ENCODE measurements around the gene C1orf232. TPM values are rescaled to one million over a fixed set of nuclear protein-coding genes. Genes with fewer than 3 reads are reported as not detected.

Gene C1orf232
- total RNA-seq, 4 donors from 2014 or later = not detected

- DNase-seq (ENCODE audit: low spot score) (no peak), ATAC-seq (ENCODE audit: low FRiP score) (no peak)
- TF ChIP-seq, protein P1, sequence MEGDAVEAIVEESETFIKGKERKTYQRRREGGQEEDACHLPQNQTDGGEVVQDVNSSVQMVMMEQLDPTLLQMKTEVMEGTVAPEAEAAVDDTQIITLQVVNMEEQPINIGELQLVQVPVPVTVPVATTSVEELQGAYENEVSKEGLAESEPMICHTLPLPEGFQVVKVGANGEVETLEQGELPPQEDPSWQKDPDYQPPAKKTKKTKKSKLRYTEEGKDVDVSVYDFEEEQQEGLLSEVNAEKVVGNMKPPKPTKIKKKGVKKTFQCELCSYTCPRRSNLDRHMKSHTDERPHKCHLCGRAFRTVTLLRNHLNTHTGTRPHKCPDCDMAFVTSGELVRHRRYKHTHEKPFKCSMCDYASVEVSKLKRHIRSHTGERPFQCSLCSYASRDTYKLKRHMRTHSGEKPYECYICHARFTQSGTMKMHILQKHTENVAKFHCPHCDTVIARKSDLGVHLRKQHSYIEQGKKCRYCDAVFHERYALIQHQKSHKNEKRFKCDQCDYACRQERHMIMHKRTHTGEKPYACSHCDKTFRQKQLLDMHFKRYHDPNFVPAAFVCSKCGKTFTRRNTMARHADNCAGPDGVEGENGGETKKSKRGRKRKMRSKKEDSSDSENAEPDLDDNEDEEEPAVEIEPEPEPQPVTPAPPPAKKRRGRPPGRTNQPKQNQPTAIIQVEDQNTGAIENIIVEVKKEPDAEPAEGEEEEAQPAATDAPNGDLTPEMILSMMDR (IDR thresholded peaks at IDR 0.05) = no peak
Measured at GRCh38 chr1:26200413-26200812, 31.6 kb upstream of the C1orf232 start.

DNA sequence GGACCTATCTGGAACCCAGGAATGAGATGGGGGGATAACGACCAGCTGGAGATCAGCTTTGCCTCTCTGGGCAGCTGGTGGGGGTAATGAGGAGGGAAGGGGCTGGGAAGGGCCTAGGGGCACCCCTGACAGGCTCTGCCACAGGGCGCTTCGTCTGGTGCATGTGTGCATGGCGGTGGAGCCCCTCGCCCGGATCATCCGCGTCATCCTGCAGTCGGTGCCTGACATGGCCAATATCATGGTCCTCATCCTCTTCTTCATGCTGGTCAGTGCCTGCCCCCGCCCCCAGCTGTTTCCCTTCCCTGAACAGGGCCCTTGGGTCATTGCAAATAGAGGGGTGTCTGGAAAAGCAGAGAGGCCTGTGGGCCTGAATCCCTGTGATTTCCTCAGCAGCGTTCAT, 29.1 kb upstream of the C1orf232 start:
- ATAC-seq (ENCODE audit: low FRiP score) (no peak), DNase-seq (ENCODE audit: low spot score) (no peak)
- TF ChIP-seq, protein P1 (IDR thresholded peaks at IDR 0.05) = no peak

DNA sequence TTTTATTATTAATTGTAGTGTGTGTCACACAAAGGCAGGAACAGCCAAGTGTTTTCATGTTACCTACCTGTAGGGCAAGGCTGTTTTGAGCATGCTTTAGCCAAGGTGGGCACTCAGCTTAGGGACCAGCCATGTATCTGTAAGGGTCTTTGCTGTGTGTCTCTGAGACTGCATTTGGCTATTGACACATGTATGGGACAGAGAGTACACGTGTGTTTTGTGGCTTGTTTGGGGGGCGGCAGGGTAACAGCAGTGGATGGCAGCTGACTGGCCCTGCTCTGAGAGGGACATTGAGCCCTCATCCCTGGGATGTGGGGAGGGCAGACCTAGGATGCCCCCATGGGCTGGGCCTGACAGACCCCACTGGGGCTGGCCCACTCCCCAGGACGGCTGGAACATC, 28.5 kb upstream of the C1orf232 start:
- TF ChIP-seq, protein P1 (IDR thresholded peaks at IDR 0.05) = no peak
- no peak for ATAC-seq (ENCODE audit: low FRiP score)
- no peak for DNase-seq (ENCODE audit: low spot score)

DNA sequence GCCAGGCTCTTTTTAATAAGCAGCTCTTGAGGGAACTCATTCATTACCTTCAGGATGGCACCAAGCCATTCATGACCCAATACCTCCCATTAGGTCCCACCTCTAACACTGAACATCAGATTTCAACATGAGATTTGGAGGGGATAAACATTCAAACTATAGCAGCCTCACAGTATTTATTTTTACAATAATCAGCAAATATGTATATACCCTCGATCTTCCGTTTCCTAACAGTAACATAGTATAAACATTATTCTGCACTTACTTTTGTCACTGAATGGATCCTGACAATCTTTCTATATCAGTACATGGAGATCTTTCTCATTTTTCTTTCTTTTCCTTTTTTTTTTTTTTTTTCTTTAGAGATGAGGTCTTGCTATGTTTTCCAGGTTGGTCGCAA, 27.0 kb upstream of the C1orf232 start:
- TF ChIP-seq, protein P1 (IDR thresholded peaks at IDR 0.05) = no peak
- ATAC-seq (ENCODE audit: low FRiP score) (no peak), DNase-seq (ENCODE audit: low spot score) (no peak)

GRCh38 chr1:26191739-26192138, 23.0 kb upstream of the C1orf232 start:
- ATAC-seq (ENCODE audit: low FRiP score) = no peak
- TF ChIP-seq, protein P1 (IDR thresholded peaks at IDR 0.05) = no peak

GRCh38 chr1:26190373-26190987, 21.7 kb upstream of the C1orf232 start, which contains the start of gene CATSPER4:
Gene CATSPER4, plus strand, starts transcription at chr1:26190602. Its CDS starts 26 bp downstream, at chr1:26190628.
- TF ChIP-seq, protein P1 (IDR thresholded peaks at IDR 0.05) = no peak
- ATAC-seq (ENCODE audit: low FRiP score) (no peak), DNase-seq (ENCODE audit: low spot score) (no peak)

More at GRCh38 chr1:26191739-26192138, 23.0 kb upstream of the C1orf232 start:
- DNase-seq (ENCODE audit: low spot score) = no peak

DNA sequence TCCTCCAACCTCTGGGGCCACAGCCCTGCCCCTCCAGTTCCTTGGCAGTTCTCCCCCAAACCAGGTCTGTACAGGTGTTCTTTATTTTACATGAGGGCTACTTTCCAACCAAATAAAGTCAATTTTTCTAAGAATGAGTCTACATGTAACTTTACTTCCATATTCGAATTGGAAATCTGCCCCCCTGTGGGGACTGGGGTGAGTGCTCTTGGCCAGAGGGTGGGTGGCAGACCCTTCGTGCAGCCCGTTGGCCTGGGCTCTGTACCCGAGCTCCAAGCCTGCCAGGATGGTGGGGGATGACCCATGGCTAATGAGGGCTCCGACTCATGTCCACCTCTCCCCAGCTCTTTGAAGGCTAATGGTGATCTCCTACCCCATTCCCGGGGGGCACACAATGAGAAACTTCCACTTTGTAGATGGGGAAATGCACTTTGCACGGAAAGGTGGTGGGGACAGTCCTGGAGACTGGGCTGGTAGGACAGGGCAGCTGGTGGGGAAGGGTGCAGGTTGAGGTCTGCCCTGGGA, 21.1 kb upstream of the C1orf232 start:
- TF ChIP-seq, protein P1 (IDR thresholded peaks at IDR 0.05) = no peak
- ATAC-seq (ENCODE audit: low FRiP score) = no peak
- DNase-seq (ENCODE audit: low spot score) = no peak
